GM10266 (cell line): ENCODE measurements around the gene GABRE.

Experiments used
- DNase-seq: peaks from one replicate; pipeline ENCODE4 v3.0.0; 2012; ENCODE audit errors: extremely low spot score
- TF ChIP-seq, protein P1 (sequence below): IDR thresholded peaks from 2 replicates; pipeline ENCODE4 v1.5.1; 2012; ENCODE audit warnings: mild to moderate bottlenecking, low read depth; ENCODE audit not compliant: control insufficient read depth, insufficient read depth; ENCODE audit errors: missing control alignments

Gene GABRE

DNA sequence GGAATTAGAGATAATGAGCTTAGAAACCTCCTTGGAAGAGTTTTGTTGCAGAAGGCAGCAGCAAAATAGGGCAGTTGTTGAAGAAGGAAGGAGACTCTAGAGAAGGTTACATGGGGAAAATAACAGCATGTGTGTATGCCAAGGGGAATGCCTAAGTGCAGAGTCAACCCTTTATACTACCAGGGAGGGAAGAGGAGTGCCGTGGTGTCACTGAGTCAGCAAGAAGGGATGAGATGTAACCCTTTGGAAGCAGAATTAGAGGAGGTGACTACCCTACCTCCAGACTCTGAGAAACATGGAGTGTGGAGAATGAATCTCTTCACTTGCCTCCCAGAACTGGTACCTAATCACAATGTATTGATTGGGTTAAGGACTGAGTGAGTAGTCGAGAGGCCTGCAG is 6.7 kb upstream of the GABRE start:
- DNase-seq: no peak
- TF ChIP-seq, protein P1, sequence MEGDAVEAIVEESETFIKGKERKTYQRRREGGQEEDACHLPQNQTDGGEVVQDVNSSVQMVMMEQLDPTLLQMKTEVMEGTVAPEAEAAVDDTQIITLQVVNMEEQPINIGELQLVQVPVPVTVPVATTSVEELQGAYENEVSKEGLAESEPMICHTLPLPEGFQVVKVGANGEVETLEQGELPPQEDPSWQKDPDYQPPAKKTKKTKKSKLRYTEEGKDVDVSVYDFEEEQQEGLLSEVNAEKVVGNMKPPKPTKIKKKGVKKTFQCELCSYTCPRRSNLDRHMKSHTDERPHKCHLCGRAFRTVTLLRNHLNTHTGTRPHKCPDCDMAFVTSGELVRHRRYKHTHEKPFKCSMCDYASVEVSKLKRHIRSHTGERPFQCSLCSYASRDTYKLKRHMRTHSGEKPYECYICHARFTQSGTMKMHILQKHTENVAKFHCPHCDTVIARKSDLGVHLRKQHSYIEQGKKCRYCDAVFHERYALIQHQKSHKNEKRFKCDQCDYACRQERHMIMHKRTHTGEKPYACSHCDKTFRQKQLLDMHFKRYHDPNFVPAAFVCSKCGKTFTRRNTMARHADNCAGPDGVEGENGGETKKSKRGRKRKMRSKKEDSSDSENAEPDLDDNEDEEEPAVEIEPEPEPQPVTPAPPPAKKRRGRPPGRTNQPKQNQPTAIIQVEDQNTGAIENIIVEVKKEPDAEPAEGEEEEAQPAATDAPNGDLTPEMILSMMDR: no peak

DNA sequence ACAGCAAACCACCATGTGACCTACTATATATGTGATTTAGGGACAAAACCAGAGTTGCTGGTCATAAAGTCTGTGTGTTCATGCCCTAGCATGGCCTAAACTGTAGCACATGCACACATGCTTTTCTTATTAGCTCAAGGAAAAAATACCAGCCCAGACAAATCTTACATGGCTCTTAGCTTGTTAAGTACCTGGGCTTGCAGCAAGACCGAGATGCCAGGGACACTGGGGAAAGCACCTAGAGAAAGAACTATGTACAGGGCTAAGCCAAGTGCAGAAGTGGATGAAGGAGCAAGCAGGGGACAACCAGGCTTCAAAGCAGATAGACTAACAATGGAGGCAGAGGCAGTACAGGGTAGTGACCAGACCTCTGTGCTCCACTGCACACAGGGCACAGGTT is 3.4 kb upstream of the GABRE start:
- no peak for DNase-seq
- TF ChIP-seq, protein P1: no peak

DNA sequence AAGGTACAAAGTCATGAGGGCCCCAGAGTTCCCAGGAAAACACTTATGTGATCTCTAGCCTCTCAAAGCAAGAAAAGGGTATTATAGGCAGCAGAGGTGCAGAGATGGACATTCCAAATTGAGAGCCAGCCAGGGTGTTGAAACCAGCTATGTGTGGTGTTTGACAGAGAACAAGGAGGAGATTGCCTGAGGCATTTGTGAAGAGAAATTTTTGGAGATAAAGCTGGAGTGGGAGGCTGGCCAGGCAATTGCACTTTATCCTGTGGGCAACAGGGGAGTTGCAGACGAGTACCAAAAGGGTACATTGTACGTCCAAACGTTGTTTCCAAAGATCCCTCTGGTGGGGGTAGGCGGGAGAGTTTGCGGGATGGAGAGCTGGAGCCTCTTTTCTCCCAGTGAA is 2.5 kb upstream of the GABRE start:
- TF ChIP-seq, protein P1: no peak
- no peak for DNase-seq

DNA sequence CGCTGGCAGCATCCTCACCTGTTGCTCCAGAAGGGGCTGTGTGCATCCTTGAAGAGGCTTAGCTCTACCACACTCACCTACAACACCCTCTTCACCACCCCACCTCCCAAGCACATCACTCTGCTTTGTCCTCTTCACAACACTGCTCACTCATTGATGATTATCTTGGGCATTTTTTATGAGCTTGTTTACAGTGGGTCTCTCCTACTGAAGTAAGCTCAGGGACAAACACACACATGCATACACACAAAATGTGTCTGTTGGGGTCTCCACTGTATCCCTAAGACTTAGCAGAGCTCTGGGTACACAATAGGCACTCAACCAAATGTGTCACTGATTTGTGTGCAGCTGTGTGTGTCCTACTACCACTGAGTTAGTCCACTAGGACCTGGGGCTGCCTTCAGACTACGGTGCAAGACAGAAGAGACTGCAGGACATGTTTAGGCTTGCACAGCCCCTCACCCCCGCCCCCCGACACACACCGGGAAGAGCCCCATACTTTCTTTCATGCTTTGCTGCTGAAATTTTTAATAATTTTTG is 1.3 kb upstream of the GABRE start:
- TF ChIP-seq, protein P1: no peak
- no peak for DNase-seq

DNA sequence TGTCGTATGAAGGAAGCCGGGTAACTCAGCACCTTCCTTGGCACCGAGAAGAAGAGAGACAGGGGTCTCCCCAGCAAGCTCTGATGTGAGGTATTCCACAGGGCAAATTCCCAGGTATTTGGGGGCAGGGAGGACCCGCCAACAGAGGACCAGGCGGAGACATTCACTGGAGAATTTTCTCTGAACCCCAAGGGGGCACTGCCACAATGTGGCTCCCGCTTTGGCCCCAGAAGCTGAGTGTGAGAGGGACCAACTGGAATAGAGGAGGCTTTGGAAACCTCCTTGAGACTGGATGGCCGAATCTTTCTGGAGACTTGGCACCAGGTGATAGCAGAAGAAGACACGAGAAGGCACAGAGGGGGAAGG is 735 bp upstream of the GABRE start:
- no peak for DNase-seq
- TF ChIP-seq, protein P1: no peak

DNA sequence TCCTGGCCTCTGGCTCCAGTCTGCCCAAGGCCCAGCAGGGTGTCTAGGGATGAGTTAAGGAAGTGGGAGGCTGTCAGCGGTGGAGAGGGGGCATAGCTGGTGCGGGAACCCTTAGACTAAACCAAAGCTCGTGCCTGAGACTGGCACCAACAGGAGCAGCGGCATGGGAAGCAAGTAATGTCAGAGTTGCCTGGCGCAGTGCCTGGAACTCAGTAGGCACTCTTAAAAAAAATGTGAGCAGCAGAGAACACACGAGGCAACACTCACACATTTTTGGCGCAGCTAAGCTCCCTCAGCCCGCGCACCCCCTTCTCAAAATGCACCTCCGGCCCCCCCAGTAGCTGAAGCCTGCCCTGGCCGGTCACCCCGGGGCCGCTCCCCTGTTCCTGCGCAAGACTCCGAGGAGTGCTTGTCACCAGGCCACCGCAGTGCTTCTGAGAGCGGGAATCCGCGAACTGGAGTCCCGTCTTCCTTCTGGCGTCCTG is 583 bp downstream of the GABRE start:
- TF ChIP-seq, protein P1: no peak
- no peak for DNase-seq

DNA sequence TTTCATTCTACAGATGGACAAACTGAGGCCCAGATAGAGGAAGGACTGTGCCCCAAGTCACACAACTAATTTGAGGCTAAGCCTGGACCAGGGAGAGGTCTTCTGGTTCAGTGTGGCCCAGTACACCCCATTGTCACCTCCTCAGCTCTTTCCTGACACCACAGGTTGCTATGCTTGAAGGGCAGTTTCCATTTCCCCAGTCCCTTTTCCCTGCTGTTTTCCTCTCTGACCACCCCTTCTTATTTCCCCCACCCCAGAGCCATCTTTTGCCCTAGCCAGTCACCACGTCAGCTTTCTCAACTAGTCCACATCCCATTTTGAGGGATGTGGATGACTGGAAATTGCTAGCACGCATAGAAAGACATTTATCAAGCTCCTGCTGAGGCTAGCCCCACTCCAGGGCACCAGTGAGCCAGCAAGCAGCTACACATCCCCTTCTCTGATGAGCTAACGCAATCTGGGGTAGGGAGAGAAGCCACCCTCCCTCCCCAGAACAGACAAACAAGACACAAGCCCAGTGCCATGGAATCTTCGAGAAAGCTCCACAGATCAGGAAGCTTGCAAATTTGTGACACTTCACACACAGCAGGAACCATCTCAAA is 1.3 kb downstream of the GABRE start:
- no peak for DNase-seq
- TF ChIP-seq, protein P1: no peak
